PC-9 (cell line): ENCODE data around the gene SLC10A7. TPM values are rescaled to one million over a fixed set of nuclear protein-coding genes. Genes with fewer than 3 reads are reported as not detected.

Source experiments
- BruUV-seq: library from RNA; stranded (reverse); fragments of 400-500 nt; replicated peaks from 2 replicates; lab custom pipeline; 2021; lab: Mats Ljungman, UMichigan
- CTCF ChIA-PET: fragments of 300-600 bp; sonication (Branson Sonifier 250); formaldehyde crosslinking; loops from one replicate; lab custom pipeline; 2022; ENCODE audit warnings: antibody characterized with exemption; lab: Charles Lee
- POLR2A ChIA-PET: fragments of 300-600 bp; sonication (Branson Sonifier 250); formaldehyde crosslinking; loops from one replicate; lab custom pipeline; 2022; ENCODE audit warnings: antibody characterized with exemption; ENCODE audit not compliant: unreplicated experiment; lab: Charles Lee
- DNase-seq, 2 experiments: peaks; one replicate each; pipeline versions ENCODE4 v3.0.0 to v3.0.0-alpha.2; 2015 to 2022; ENCODE audit warnings: mixed read lengths in 1 of 2
- H2AFZ ChIP-seq: fragments of 200-600 bp; sonication (generic); 2 replicates; pipeline ENCODE4 v1.8.1; 2017; ENCODE audit warnings: antibody characterized with exemption
- H3F3A ChIP-seq: fragments of 200-600 bp; sonication (generic); 2 replicates; pipeline ENCODE4 v1.8.1; 2017; ENCODE audit warnings: antibody characterized with exemption, mild to moderate bottlenecking, low read depth; ENCODE audit not compliant: insufficient read depth
- H3K27ac ChIP-seq: fragments of 200-600 bp; sonication (generic); 2 replicates; pipeline ENCODE4 v1.6.1; 2016; ENCODE audit warnings: mixed run types
- H3K27me3 ChIP-seq: fragments of 200-600 bp; sonication (generic); 2 replicates; pipeline ENCODE4 v1.6.1; 2016; ENCODE audit warnings: low read depth, mixed run types; ENCODE audit not compliant: insufficient read depth
- H3K36me3 ChIP-seq: fragments of 200-600 bp; sonication (generic); 2 replicates; pipeline ENCODE4 v1.6.1; 2016; ENCODE audit warnings: low read depth, mixed run types
- H3K4me1 ChIP-seq: fragments of 200-600 bp; sonication (generic); replicated peaks from 2 replicates; pipeline ENCODE4 v1.6.1; 2016; ENCODE audit warnings: mixed run types; ENCODE audit not compliant: insufficient read depth
- H3K4me2 ChIP-seq: fragments of 200-600 bp; sonication (generic); 2 replicates; pipeline ENCODE4 v1.6.1; 2017; ENCODE audit warnings: mixed run types
- H3K4me3 ChIP-seq: fragments of 200-600 bp; sonication (generic); 2 replicates; pipeline ENCODE4 v1.6.1; 2016; ENCODE audit warnings: mixed run types
- H3K79me2 ChIP-seq: fragments of 200-600 bp; sonication (generic); 2 replicates; pipeline ENCODE4 v1.6.1; 2017; ENCODE audit warnings: low read depth, mixed run types
- H3K9me2 ChIP-seq: fragments of 200-600 bp; sonication (generic); 2 replicates; pipeline ENCODE4 v1.8.1; 2017; ENCODE audit warnings: mild to moderate bottlenecking; ENCODE audit not compliant: insufficient read depth
- H3K9me3 ChIP-seq: fragments of 200-600 bp; sonication (generic); 2 replicates; pipeline ENCODE4 v1.8.1; 2016; ENCODE audit warnings: low read depth; ENCODE audit not compliant: insufficient read depth
- H4K20me1 ChIP-seq: fragments of 200-600 bp; sonication (generic); 2 replicates; pipeline ENCODE4 v1.8.1; 2017; ENCODE audit not compliant: insufficient read depth
- EZH2 ChIP-seq: fragments of 200-600 bp; sonication (generic); IDR thresholded peaks from 2 replicates; pipeline ENCODE4 v1.8.0; 2017; ENCODE audit warnings: antibody characterized with exemption, low read depth
- intact Hi-C: fragments of 100-400 bp; cut with micrococcal nuclease; formaldehyde crosslinking; loops from one replicate; pipeline ENCODE4 v1.10.0; 2022; ENCODE audit not compliant: unreplicated experiment
- total RNA-seq: library from RNA; stranded (reverse); gene quantifications from 2 replicates; pipeline ENCODE4 v1.2.3, GENCODE V29; 2021
- TF ChIP-seq, protein P1 (sequence below): fragments of 200-600 bp; sonication (generic); conservative IDR thresholded peaks from 2 replicates; pipeline ENCODE4 v1.6.1; 2017; ENCODE audit warnings: mixed run types, antibody characterized with exemption, mild to moderate bottlenecking, moderate library complexity

Gene SLC10A7
- total RNA-seq, 1 experiment from 2014 or later = 11.4 TPM

DNA sequence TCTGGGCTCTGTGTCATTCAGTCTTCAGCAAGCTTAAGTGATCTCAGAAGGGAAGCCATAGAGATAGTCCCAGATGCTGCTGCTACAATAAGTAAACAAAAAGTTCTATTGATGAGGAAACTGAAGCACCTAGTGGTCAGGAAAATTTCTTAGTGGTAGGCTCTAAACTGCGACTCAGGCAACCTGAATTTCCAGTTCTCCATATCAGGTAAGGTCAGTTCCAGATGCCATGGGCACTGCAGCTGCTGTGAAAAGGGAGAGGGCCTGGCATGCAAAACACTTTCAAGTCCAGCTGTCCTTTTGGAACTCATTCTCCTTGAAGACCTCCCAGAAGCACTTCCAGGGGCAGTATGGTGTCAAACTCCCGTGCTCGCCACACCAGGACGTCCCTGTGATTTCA is 261.2 kb downstream of the SLC10A7 start:
- H3K9me3 ChIP-seq = no peaks in the 10 kb centered on the region
- TF ChIP-seq, protein P1, sequence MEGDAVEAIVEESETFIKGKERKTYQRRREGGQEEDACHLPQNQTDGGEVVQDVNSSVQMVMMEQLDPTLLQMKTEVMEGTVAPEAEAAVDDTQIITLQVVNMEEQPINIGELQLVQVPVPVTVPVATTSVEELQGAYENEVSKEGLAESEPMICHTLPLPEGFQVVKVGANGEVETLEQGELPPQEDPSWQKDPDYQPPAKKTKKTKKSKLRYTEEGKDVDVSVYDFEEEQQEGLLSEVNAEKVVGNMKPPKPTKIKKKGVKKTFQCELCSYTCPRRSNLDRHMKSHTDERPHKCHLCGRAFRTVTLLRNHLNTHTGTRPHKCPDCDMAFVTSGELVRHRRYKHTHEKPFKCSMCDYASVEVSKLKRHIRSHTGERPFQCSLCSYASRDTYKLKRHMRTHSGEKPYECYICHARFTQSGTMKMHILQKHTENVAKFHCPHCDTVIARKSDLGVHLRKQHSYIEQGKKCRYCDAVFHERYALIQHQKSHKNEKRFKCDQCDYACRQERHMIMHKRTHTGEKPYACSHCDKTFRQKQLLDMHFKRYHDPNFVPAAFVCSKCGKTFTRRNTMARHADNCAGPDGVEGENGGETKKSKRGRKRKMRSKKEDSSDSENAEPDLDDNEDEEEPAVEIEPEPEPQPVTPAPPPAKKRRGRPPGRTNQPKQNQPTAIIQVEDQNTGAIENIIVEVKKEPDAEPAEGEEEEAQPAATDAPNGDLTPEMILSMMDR = no peak
- no peak for TF ChIP-seq EZH2
- H3K4me1 ChIP-seq = peaks cover 31% of the 10 kb centered on the region
- H3F3A ChIP-seq = peaks cover 18% of the 10 kb centered on the region; the same call in 1 of the 2 replicates
- H3K36me3 ChIP-seq = no peaks in the 10 kb centered on the region
- no peak overlapping the region for H3K27ac ChIP-seq
- CTCF ChIA-PET = interaction anchor here (0.7 kb wide), 1 partner anchor 38 kb away, joined by 4 read pairs; no protein-coding TSS in a partner anchor
- H3K9me2 ChIP-seq = no peaks in the 10 kb centered on the region
- no peak overlapping the region for H3K4me3 ChIP-seq
- no TSS peak for BruUV-seq
- peak overlapping the region; percentile 26; the same call in 1 of the 2 replicates for H3K4me2 ChIP-seq
- intact Hi-C loops = no loop called here
- peak; percentile 52 to 65 for DNase-seq
- no peaks in the 10 kb centered on the region for H4K20me1 ChIP-seq
- POLR2A ChIA-PET = interaction anchor here (0.6 to 0.7 kb wide), 2 partner anchors 123 to 1335 kb away, joined by 3 to 5 read pairs; no protein-coding TSS in a partner anchor
- H2AFZ ChIP-seq = no peak overlapping the region
- H3K27me3 ChIP-seq = no peaks in the 10 kb centered on the region
- no peaks in the 10 kb centered on the region for H3K79me2 ChIP-seq

GRCh38 chr4:146257511-146257910 is 264.2 kb downstream of the SLC10A7 start:
- DNase-seq = no peak
- Histone ChIP-seq H3K4me2 (no peak overlapping the region), H3K27me3 (no peaks in the 10 kb centered on the region), H3K36me3 (no peaks in the 10 kb centered on the region), H2AFZ (no peak overlapping the region), H3K9me2 (no peaks in the 10 kb centered on the region), H3K27ac (no peak overlapping the region), H4K20me1 (no peaks in the 10 kb centered on the region), H3K9me3 (no peaks in the 10 kb centered on the region), H3K4me1 (peaks cover 34% of the 10 kb centered on the region), H3K4me3 (no peak overlapping the region), H3K79me2 (no peaks in the 10 kb centered on the region), H3F3A (peaks cover 18% of the 10 kb centered on the region; the same call in 1 of the 2 replicates)
- CTCF ChIA-PET = no interaction called here
- POLR2A ChIA-PET = interaction anchor here (0.6 kb wide), 1 partner anchor 68 kb away, joined by 3 read pairs; no protein-coding TSS in a partner anchor
- TF ChIP-seq, protein P1 = no peak
- no peak for TF ChIP-seq EZH2
- intact Hi-C loops = no loop called here
- BruUV-seq = no TSS peak

GRCh38 chr4:146256328-146256727 is 265.4 kb downstream of the SLC10A7 start:
- Histone ChIP-seq H3K27ac (no peak overlapping the region), H3K4me1 (peaks cover 28% of the 10 kb centered on the region)
- CTCF ChIA-PET = no interaction called here

More at GRCh38 chr4:146256328-146256727, 265.4 kb downstream of the SLC10A7 start:
- Histone ChIP-seq H3K27me3 (no peaks in the 10 kb centered on the region), H4K20me1 (no peaks in the 10 kb centered on the region), H3K4me3 (no peak overlapping the region), H2AFZ (no peak overlapping the region), H3K79me2 (no peaks in the 10 kb centered on the region), H3K4me2 (peak overlapping the region; percentile 16; the same call in 1 of the 2 replicates), H3K9me3 (no peaks in the 10 kb centered on the region), H3F3A (peaks cover 16% of the 10 kb centered on the region; the same call in 1 of the 2 replicates), H3K9me2 (no peaks in the 10 kb centered on the region), H3K36me3 (no peaks in the 10 kb centered on the region)
- POLR2A ChIA-PET = no interaction called here
- no TSS peak for BruUV-seq
- DNase-seq = no peak
- TF ChIP-seq, protein P1 = no peak
- no peak for TF ChIP-seq EZH2
- intact Hi-C loops = loop anchor here (1.0 kb wide), 1 partner anchor 448 kb away; no protein-coding TSS in a partner anchor
